GM19099 (cell line): Measurements from ENCODE around the gene FBXL7.

ENCODE experiments used
- POLR2A ChIP-seq: IDR thresholded peaks from 3 replicates; pipeline ENCODE4 v1.6.1; 2011; ENCODE audit warnings: low read depth; ENCODE audit not compliant: insufficient read length; ENCODE audit errors: extremely low read depth

The FBXL7 gene

GRCh38 chr5:15951126-15951525, 451.1 kb downstream of the FBXL7 start:
- no peak for TF ChIP-seq POLR2A

GRCh38 chr5:15951550-15951949, 451.6 kb downstream of the FBXL7 start:
- no peak for TF ChIP-seq POLR2A

GRCh38 chr5:15956622-15957021, 456.6 kb downstream of the FBXL7 start:
- no peak for TF ChIP-seq POLR2A

GRCh38 chr5:15957124-15957523, 457.1 kb downstream of the FBXL7 start:
- no peak for TF ChIP-seq POLR2A

DNA sequence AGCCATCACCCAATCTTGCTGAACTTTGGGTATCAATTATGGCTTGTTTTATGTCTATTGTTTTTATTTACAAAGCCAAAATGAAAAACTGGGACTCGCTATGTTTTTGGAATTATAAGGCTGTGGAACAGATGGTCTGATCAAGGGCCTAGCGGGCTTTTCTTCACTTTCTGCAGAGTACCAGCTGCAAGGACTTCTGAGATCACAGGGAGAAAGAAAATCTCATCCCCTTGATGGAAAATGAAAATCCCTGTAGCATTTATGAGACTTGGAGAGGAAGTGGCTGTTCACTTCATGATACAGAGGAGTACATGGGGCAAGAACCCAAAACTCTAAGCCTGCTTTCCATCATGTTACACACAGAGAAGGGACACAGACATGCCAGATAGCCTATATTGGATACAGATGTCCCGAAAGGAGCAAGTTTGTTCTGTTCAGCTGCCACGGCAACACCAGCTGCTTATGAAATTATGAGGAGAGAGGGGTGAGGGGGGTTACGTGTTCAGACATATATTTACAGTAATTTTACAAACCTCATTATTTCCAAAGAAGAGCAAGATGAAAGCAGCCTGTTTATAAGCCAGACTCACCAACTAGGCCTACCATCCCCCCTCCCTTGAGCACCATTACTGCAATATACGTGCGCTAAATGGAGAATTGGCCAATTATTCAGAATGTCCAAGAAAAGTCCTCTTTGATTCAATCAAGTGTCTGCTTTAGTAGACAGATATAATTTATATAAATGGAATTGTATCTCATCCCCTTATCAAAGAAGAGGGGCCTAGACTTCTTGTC, 459.6 kb downstream of the FBXL7 start:
- no peak for TF ChIP-seq POLR2A

DNA sequence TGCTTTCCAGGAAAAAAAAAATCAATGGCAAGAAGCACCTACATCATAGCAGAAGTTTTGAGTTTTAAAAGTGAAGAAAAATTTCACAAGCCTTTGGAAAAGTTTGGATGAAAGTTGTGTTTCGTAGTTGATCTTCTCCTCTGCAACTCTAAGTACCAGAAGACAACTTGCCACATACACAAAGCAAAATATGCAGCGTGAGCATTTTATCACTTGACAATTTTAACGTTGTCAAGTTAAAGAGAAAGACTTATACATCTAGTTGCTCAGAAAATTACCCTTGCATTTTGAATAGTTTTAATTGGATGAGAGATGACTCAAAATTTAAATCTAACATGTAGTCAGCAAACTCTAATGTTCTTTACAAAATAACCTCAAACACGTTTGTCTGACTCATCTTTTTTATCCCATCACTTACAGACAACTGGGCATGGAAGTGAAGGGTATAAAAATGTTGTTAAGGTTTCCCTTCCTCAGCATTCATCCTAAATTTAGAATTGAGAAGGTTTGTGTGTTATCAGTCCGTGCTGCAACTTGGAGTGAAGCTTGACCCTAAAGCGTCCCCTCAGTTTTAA, 466.2 kb downstream of the FBXL7 start:
- TF ChIP-seq POLR2A = no peak

DNA sequence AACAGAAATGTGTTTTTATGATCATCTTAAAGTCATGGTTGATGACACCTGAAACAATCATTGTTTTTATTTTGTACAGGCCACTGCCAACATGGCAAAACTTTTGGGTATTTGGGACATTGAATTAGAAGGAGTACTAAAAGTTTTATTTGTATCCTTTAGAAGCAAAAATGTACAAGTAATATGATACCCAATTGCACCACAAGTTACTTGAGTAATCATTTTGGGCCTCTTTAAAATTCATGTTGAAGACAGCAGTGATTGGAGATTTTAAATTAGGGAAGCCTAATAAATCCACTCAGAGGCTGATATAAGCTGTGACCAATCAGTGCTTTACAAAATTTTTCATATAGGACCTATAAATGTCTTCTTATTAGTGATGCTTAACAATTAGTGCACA, 466.7 kb downstream of the FBXL7 start:
- no peak for TF ChIP-seq POLR2A

DNA sequence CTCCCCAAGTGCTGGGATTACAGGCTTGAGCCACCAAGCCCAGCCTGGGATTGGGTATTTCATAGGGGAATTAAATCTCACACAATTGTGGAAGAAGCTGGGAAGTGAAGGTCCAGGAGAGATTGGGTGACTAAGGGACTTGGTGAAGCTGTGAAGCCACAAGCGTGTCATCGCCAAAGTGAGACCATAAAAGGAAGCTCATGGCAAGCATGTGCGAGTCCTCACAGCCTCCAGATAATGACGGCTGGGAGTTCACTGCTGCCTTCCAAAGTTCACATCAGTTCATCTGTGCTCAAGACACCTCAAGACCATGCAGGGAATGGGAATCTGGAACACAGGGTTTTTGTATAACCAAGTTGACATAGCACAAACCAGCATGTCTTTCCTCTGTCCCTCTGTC, 469.0 kb downstream of the FBXL7 start:
- TF ChIP-seq POLR2A = no peak

DNA sequence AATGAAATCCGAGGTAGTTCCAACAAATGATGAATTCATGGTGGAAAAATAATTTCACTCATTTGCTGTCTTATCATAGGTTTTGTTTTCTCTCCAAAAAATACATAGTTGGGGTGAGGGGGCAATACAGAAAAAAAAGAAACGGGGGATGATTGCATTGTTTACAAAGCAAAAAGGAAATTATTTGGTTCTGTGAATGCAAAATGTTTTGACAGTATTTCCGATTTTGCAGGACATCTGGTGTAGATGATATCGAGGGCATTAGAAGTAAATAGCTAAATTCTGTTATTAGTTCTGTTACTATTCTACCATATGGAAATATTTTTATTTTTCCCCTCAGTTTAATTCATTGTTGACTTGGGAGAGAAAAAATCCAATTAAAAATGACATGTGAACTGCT, 477.9 kb downstream of the FBXL7 start:
- no peak for TF ChIP-seq POLR2A

DNA sequence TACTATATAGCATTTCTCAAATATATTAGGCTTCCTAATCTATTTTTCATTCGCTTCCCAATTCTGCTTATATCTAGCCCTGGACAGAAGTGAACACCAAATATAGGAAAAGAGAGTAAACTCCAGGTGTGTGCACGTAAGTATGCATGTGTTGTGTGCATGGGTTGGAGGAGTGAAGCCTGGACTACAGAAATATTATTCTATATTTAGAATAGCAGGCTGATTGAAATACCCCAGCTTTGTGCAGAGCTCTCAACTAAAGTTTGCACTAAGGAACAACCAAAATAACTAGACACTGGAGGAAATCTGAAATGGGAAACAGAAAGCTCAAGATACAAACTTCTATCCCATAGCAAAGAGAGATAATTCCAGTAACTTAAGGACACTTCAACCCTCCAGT, 480.9 kb downstream of the FBXL7 start:
- TF ChIP-seq POLR2A = no peak

DNA sequence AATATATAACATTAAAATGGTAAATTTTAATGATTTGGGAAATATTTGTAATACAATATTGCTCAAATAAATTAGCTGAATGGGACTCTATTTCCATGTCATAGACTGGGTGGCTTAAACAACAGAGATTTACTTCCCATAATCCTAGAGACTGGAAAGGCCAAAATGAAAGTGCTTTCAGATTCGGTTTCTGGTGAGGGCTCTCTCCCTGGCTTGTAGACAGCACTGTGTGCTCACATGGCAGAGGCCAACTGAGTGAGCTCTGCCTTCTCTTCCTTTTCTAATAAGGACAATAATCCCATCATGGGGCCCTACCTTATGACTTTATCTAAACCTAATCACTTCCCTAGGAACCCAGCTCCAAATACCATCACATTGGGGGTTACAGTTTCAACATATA, 483.4 kb downstream of the FBXL7 start:
- no peak for TF ChIP-seq POLR2A
